GM19455 (cell line): ENCODE results near the gene NPY4R2.
"Not testable (repeated sequence)": the region's sequence is repeated elsewhere in the genome, so short reads cannot be mapped to it uniquely, and the experiment has no call there.

Experiments
- ATAC-seq: cut with Tn5 transposase; IDR thresholded peaks from one replicate; pipeline ENCODE4 v1.9.1; 2021; ENCODE audit not compliant: unreplicated experiment

NPY4R2 gene

DNA sequence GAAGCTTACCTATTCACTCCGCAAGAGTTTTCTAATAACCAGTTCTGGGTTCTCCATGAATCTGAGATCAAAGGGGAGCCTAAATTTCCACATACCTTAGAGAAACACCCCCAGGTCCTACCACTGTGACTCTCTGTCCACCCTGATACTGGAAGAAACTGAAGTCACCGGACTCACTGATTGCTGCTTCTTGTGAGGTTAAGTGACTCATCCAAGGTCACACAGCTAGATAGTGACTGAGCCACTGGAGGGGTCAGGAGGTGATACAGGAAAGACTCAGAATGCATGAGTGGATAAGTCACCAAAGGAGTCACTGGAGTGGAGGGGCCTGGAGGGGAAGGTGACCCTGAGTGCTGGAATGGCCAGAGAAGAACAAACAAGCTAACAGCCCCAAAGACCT is 9.8 kb downstream of the NPY4R2 start:
- ATAC-seq, result not testable (repeated sequence)

DNA sequence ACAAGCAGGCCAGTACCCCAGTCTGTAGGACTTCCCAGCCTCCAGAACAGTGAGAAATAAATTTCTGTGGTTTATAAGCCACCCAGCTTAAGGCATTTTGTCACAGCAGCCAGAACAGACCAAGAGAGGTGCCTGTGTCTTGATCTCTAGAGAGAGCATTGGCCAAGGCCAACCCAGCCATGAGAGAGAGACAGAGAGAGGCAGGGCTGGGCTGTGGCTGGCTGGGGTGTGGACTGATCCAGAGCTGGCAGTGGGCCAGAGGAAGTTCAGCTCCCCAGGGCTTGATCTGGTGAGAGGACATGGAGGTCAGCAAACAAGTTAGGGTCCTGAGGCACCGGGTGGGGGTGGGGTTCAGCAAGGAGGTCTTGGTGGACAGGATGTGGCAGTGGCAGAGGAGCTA is 14.4 kb downstream of the NPY4R2 start:
- ATAC-seq, result not testable (repeated sequence)

DNA sequence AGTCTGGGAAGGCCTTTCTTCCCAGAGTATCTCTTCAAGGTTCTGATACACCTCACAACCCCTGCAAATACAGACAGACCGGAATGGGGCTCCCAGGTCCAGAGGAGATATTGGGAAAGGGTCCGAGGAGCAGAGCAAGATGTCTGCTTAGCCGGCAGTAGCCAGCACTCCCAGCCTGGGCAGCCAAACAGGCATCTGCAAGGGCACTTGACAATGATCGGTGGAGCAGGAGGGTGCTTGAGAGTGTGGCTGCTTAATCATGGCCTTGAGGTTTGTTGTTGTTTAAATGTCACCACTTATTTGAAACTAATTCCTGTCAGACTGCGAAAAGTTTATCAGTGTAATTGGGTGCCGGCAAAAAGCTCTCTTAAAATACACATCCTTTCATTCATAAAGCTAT is 15.0 kb downstream of the NPY4R2 start:
- not testable (repeated sequence) for ATAC-seq

DNA sequence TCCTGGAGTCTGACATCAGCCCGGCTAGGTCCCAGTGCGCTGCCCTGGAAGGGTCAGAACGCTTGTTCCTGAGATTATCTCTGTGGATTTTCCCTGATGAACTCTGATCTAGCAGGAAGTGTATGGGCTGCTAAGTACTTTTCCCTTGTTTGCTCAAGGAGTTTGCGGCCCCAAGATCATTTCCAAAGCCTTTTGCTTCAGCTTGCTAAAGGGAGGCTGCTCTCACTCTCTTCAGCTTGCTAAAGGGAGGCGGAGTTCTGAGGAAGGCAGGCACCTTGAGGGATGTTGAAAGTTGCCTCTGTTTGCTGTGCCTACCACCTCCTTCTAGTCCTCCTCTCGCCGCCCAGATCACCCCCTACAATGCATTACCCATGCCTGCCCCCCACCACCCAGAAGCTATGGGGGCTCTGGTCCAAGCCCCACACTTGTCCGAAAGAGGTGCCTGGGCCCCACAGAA is 18.3 kb downstream of the NPY4R2 start:
- ATAC-seq, result not testable (repeated sequence)

DNA sequence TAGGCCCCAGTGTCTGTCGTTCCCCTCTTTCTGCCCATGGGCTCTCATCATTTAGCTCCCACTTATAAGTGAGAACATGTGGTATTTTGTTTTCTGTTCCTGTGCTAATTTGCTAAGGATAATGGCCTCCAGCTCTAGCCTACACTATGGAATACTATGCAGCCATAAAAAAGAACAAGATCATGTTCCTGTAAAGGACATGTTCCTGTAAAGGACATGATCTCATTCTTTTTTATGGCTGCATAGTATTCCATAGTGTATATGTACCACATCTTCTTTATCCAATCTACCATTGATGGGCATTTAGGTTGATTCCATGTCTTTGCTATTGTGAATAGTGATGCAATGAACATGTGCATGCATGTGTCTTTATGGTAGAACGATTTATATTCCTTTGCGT is 19.2 kb downstream of the NPY4R2 start:
- not testable (repeated sequence) for ATAC-seq

DNA sequence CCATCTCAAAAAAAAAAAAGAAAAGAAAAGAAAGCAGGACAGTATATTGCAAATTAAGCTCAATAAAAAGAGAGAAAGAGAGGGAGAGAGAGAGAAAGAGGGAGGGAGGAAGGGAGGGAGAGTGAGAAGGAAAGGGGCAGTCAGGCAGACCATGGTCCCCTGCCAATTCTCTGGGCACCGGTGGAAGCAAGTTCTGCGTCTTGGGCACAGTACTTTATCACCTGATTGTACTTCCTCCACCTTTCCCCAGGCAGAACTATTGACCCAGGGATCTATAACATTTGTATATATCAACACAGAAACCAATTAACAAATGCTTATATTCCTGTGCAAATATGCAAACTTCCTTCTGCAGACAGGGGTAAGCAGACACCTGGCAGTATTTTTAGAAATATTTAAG is 22.4 kb downstream of the NPY4R2 start:
- not testable (repeated sequence) for ATAC-seq

DNA sequence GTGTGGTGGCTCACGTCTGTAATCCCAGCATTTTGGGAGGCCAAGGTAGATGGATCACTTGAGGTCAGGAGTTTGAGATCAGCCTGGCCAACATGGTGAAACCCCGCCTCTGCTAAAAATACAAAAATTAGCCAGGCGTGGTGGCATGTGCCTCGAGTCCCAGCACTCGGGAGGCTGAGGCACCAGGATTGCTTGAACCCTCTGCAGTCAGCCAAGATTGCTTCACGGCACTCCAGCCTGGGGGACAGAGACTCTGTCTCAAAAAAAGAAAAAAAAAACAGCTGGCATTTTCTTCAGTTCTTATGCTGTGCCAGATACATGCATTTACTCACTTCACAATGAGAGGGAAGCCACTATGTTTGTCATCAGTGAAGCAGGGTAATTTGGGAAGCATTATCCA is 22.9 kb downstream of the NPY4R2 start:
- ATAC-seq, result not testable (repeated sequence)

DNA sequence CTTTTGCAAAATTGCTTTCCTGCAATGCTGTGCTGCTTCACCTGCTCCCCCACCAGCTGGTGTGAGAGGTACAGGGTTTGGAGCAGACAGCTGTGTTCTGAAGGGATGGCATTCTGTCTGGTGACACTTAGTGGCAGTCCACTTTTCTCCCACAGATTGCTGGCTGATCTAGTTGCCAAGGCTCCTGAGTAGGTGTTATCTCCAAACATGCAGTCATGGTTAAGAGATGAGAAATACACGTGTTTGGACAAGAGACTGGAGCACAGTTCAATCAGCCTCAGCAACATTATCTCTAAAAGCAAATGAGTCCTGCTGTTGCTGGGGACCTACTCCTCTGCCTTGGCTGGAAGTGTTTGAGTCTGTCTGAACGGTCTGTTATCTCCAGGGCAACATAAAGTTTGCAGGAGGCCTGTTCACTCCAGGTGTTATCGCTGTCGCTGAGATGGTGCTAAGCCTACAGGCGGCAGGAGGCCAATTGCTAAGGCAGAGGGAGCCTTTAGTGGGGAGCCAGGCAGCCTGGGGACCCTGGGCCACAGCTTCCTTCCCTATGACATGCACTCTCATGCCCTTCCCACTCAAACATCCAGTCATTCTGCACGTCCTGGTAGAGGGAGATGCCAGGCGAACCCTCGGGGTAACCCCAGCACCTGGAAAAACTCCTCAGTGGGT is 24.0 kb downstream of the NPY4R2 start:
- ATAC-seq, result not testable (repeated sequence)

DNA sequence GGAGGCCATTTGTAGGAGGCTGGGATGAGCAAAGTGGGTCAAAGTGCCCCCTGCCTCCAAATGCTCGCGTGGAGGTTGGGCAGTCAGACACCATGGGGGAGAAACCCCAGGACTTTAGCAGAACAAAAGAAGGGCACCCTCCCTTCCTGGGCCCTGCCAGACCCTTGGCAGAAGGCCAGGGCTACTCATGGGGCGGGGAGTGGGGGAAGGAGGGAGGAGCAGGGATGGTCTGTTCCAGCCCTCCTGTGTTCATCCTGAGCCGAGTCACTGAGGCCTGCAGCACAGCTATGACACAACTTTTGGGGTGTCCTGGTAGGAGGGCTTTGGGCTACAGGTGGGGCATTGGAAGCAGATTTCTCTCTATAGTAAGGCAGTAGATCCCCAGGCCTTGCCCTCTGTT is 24.9 kb downstream of the NPY4R2 start:
- not testable (repeated sequence) for ATAC-seq

DNA sequence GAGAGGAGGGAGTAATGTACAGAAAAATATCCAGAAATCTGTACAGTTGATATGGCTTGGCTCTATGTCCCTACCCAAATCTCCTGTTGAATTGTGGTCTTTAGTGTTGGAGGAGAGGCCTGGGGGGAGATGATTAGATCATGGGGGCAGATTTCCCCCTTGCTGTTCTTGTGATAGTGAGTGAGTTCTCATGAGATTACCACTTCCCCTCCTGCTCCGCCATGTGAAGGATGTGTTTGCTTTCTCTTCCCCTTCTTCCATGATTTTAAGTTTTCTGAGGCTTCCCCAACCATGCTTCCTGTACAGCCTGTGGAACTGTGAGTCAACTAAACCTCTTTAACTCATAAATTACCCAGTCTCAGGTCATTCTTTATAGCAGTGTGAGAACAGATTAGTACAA is 29.0 kb downstream of the NPY4R2 start:
- not testable (repeated sequence) for ATAC-seq

DNA sequence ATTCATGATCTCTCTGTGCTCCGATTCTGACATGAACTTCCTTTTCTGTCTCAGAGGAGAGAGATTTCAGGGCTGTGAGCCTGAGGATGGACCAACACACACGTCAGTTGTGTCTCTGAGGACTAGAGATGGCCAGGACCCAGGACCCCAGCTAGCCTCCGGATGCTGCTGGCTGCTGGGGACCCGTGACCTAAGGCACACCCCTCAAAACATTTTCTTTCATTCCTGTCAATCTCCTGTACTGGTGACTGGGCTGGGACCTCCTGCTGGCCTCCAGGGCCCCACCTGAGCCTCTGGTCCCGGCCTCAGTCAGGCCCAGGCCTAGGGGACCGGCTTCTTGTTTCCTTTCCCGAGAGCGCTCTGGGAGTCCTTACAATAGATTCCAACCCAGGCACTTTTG is 38.7 kb downstream of the NPY4R2 start:
- ATAC-seq, result not testable (repeated sequence)

DNA sequence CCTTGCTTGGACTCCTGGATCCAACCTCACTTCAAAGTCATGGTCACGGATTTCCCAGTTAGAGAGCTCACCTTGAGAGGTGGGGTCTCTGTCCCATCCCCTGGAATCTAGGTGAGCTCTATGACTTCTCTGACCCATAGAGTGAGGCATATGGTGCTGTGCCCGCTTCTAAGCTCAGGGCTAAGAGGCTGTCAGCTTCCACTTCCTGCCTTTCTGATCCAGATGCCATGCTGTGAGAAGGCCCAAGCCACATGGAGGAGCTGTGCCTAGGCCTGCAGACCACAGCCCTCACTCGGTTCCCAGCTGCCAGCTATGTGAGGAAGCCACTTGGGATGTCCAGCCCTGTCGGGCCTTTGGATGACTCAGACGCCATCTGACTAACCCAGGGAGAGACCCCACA is 41.2 kb downstream of the NPY4R2 start:
- not testable (repeated sequence) for ATAC-seq

DNA sequence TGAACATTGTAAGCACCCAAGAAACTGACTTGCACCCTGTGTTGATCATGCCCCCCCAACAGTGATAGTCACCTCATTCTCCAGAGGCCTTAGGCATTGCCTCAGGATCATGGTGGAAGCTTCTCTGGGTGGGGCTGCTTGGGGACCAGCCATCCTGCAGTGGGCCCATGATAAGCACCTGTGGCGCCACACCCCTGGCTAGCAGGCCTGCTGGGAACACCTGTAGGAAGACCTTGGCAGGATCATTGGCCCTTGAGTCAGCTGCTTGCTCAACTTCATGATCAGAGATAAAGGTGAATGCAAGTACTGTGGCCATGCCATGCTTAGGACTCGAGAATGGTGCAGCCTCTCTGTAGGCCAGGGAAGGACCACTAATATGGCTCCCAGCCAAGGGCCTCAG is 42.2 kb downstream of the NPY4R2 start:
- not testable (repeated sequence) for ATAC-seq

DNA sequence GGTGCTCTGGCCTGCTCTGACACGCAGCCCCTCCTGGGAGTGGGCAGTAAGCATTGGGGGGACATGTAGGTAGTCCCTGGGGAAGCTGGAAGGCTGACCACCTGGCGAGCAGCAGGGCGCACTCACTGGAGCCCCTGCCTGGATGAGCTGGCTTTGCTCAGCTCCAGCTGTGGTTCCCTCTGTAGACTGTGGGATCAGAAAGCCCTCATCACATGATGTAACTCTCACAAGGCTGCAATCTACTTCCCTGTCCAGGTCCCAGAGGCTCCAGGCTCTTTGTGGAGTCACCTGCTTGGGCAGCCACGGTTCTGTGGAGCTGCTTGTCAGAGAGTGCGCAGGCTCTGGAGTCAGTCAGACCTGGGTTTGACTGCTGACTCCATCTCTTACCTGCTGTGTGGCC is 44.3 kb downstream of the NPY4R2 start:
- not testable (repeated sequence) for ATAC-seq

DNA sequence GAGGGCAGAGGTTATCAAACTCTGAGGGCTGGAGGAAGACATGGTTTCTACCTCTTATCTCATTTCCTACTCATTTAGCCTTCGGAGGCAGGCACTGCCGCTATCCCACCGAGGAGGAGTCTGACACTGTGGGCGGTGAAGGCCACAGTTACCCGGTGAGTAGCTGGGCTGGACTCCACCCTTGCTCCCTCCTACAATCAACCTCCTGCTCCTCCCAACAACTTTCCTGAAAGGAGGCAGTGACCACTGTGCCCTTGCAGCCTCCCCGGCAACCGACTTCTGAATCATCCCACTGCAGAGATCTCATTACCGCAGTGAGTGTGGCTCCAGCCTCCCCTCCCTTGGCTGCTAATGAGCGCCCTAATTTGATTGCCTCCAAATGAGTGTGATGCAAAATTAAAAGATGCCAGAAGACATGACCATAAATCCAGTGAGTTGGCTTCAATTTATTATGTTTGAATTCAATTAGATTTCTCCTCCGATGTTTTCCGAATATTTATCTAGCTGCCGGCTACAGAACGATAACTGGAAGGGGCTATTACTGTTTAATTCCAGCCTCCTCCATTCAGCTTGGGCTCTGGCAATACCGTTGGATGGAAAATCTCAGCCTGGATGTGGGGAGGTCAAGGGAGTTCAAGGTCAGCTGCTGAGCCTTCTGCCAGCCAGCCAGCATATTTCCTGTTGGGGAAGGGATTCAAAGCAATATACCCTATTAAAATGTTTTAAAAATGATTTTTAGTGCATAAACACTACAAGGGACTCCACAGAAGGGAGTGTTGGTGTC is 46.0 kb downstream of the NPY4R2 start:
- not testable (repeated sequence) for ATAC-seq

DNA sequence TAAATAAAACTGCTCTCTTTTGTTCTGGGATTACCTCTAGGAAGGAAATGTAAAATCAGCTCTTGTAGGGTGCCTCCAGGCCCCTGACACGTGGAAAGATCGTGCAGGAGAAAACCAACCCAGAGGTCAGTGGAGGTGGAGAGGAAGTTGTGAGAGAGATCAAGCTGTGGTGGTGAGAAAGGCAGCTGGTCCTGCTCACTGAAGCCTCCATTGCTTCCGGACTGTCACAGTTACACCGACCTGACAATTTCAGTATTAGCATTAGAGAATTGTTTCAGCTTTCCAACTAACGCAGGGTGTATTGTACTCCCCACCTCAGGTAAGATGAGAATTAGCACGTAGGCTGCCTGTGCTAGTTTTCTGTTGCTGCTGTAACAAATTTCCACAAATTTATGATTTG is 50.5 kb downstream of the NPY4R2 start:
- ATAC-seq, result peak; percentile 97

DNA sequence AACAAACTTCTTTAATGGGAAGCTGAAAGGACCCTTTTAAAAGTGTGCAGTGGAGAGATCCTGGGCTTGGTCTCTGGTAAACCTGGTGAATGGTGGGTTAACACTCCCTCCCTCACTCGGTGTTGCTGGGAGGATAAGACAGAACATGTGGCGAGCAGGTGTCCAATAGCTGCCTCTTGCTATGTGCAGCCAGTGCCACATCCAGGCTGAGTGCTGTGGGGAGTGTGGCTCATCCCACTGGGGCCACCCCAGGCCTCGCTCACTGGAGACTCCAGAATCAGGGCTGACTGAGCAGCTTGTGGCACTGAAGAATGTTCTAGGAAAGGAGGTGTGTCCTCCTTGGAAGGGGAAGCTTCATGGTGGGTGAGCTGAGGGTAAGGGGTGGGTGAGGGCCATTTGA is 51.6 kb downstream of the NPY4R2 start:
- ATAC-seq, result not testable (repeated sequence)

DNA sequence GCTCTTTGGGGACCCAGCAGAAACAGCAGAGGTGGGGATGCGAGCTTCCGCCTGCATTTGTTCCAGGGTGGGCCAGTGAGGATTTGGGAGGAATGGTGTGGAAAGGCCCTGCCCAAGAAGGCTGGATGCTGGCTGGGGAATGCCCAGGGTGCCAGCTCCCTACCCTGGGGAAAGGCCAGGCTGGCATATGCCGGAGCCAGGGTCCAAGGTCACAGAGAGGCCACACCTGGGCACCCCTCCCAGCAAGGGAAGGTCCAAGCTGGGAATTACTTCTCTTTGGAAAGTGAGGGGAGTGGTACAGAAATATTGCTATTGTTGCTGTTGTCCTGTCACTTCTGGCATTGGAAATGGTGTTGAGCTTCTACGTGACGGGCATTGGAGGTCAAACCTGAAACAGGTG is 53.1 kb downstream of the NPY4R2 start:
- not testable (repeated sequence) for ATAC-seq

DNA sequence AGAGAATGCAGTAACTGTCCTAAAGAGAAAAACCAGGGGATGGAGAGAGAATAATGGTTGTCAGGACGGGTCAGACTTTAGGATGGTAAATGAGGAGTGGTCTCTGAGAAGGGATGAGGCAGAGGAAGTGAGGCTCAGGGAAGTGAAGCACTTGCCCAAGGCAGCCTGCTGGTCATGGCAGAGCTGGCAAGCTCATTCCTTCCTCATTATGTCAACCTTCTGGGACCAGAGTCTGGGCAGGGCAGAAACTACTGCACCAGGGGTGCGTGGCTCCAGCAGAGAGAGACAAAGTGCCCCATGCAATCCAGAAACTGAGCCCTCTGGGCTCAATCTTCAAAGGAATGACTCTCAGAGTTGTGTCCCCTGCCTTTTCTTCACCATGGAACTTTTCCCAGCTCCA is 53.6 kb downstream of the NPY4R2 start:
- not testable (repeated sequence) for ATAC-seq
